ENCODE measurements around the gene NSMF.
"Not testable (repeated sequence)": the region's sequence is repeated elsewhere in the genome, so short reads cannot be mapped to it uniquely, and the experiment has no call there.

Gene NSMF

DNA sequence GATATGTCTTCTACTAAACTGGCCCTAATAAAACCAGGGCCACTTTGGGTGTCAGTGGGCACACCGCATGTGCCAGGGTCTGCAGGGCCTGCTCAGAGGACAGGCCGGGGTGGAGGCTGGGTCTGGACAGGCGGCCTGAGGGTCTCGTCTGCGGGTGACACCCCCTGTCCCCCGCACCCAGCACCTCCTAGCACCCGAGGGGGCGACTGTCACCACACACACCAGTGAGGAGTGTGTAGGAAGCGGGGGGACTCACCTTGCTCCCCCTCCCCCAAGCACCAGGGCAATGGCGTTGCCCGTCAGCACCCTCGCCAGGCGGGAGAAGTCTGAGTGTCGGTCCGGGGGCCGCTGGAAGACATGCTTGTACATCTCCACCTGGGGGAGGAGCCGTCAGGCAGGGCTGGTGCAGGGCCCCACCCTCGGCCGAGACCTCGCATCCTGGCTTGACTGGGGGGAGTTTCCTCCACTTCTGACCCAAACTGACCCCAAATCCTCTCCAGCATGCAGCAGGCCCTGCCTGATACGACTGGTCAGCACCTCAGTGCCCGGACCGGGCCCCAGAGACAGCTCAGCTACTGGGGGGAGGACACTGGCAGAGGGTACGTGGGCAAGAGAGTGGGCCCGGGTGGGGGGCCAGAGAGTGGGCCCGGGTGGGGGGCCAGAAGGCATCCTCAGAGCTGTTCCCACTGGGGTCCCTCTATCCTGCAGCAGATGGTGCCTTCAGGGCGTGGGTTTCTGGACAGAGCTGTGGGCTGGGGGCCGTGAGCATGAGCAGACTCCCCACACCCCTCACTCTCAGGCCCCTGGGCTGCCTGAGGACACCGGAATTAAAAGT is 18.9 kb upstream of the NSMF start:
- DNase-seq = no peak

DNA sequence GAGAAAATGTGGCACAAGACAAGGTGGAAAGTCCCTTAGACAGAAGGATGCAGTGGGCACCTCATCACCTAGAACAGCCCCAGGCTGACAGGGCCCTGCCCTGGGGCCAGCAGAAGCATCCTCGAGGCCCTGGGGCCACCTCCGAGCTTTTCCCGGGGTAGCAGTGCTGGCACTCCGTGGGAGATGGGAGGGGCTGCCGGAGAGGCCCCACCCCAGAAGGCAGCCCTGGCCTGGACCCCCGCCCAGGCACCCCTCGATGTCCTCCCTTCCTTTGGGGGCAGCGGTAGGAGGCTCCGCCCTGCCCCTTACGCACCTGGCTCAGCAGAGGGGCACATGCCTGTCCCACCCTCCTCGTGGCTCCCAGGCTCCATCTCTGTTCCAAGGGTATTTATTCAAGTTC is 17.7 kb upstream of the NSMF start:
- DNase-seq = no peak

DNA sequence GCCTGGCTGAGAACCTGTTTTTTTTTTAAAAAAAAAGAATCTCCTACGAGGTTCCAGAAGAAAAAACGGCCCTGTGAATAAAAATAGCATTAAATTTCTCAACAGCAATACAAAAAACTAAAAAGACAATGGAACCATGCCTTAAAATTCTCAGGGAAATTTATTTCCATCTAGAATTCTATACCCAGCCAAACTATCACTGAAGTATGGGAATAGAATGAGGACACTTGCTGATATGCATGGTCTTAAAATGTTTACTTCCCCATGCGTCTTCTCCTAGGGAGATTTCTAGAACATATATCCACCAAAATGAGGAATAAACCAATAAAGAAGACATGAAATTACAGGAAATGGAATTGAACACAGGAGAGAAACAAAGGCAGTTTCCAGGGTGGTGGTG is 16.5 kb upstream of the NSMF start:
- no peak for DNase-seq

DNA sequence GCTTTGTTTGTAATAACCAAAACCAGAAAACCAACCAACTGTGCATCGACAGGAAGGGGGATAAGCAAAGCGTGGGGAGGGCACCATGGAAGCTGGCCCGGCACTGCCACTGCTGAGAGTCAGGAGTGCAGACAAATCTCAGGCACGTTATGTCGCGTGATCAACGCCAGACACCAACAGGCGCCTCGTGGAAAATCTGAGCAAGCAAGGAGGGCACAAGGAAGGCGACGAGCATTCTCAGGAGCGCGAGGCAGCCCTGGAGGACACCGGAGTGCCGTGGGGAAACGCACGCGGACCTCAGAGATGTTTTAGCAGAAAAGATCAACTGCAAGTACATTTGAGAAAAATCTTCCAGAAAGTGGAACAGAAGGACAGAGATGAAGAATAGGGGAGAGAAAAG is 15.1 kb upstream of the NSMF start:
- no peak for DNase-seq

- DNase-seq = no peak
Observed at GRCh38 chr9:137470785-137471184, 11.7 kb upstream of the NSMF start.

DNA sequence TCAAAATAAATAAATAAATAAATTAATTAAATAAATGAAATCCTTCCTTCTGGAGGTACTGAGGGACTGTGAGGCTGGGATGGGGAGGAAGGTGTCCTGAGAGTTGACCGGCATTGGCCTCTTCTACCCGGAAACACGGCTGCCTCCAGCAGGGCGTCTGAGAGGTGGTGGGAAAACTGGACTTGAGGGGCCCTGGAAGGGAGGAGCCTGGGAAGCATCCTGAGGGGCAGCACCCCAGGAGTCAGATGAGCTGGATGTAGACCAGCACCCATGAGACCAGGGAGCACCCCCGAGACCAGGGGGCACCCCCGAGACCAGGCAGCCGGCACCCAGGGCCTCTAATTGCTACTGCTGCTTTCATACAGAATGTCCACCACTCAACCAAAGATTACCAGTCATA is 8.8 kb upstream of the NSMF start:
- no peak for DNase-seq

DNA sequence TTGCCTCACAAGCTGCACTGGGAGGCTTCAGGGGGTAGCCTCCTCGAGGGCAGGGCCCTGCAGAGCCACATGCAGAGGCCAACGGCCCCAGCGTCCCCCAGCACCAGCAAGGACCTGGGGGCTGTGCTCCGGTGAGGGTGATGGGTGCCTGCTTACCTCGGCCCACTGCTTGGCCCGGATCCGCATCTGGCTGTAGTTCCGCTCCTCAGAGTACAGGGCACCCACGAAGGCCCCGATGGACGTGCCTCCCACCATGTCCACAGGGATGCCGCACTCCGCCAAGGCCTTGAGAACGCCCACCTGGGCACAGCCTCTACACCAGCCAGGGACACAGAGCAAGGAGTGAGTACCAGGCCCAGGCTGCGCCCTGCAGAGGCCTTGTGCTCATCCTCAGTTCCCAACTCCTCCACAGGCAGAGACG is 8.0 kb upstream of the NSMF start:
- no peak for DNase-seq

GRCh38 chr9:137466389-137467085 is 7.4 kb upstream of the NSMF start:
- not testable (repeated sequence) for DNase-seq

GRCh38 chr9:137465720-137466388 is 6.7 kb upstream of the NSMF start:
- no peak for DNase-seq

DNA sequence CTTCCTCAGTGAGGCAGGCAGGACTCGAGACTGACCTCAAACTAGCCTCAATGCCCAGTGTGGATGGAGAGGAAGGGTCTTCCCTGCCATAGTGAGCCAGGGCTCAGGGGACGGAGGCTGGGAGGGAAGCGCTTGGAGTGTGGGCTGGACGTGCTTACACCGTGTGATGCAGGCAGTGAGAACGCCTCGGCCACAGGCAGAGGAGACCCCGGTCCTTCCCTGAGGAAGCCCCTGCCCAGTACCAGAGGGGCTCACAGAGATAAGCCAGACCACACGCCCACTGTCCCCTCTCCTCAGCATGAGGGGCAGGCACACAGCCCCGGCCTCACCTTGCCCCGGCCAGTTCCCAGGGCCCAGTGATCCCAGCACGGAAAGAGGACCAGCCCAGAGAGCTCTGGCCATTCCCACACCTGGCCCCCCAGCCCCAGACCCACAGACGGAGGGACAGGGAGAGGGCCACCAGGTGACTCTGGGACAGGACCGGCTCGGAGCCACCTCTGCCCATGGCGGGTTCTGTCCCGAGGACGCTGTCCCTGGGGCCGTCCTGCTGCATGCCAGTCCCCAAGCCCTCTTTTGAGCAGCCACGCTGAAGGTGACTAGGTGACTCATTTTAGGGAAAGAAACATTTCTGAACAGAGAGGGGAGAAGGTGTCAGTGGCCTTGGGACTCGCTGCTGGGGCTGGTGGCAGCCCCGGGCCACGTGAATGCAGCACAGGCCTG is 6.0 kb upstream of the NSMF start:
- no peak for DNase-seq

GRCh38 chr9:137464291-137464999 is 5.3 kb upstream of the NSMF start:
- no peak for DNase-seq

DNA sequence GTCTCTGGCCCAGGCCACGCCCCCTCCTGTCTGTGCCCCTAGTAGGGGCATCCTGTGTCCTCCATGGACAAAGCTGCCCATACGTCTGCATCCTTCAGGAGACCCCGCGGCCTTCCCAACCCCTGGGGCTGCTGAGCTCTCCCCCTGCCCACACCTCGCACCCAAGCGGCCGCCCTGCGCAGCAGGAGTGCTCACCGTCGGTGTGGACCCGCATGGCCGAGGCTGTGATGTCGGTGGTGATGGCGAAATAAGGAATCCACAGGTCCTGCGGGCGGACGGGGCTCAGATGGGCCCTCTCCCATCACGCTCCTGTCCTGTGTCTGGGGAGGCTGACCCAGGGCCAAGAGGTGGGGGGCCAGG is 4.8 kb upstream of the NSMF start:
- DNase-seq = no peak

DNA sequence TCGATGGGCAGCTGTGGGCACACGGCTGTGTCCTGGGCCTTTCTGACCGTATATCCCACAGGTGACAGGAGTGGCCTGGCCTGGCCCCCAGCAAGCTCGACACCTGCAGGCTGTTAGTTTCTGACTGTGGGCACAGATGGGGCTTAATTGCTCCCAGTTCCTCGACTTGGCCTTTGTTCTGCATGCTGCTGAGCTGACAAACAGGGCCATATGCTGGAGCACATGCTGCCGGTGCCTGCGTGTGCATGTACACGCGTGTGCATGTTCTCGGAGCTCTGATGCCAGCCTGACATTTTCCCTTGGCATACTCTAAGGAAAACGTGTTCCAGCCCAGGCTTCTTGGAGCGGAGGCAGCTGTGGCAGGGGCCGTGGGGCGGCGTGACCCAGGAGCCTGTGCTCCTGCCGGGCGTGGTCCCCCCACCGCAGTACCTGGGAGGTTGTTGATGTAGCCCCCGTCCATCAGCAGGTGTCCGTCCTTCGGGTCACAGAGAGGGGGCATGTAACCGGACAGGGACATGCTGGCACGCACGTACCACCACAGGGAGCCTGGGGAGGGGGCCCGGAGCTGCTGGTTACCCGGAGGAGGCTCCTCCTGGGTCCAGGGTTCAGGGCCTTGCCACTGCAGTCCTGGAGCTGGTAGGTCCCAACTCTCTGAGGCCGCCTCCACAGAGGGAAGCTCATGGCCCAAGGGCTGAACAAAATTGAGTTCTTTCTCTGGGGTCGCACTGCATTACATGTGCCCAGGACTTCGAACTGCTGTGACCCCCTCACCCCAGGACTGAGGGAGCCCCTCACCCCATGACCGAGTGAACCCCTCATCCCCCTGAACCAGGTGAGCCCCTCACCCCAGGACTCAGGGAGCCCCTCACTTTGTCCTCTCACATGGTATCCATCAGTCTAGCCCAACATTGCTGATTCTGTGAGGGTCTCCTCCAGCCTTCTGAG is 4.1 kb upstream of the NSMF start:
- no peak for DNase-seq

DNA sequence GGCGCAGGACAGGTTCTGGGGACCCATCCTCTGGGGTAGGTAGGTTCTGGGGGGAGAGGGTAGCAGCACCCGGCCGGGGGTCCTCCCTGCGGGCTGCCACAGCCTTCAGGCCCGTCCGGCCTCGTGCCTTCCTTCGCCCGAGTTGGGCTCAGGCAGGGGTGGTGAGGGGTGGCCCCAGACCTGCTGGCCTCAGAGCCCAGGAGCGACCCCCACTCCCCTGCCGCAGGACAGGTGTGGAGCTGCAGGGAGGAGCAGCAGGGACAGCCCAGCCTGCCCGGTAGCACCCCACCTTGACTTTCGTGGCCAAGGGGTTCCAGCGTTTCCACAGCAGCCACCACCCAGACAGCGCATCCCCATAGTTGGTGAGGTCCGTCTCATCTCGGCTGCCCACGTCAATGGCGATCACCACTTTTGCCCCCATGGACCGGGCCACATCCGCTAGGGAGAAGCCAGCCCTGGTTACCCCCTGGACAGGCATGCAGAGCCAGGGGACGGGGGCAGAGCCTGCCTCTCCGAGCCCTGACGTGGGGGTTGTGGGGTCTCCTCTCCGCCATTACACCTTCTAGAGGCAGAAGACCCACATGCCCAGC is 3.4 kb upstream of the NSMF start:
- no peak for DNase-seq

GRCh38 chr9:137461663-137462395 is 2.7 kb upstream of the NSMF start:
- DNase-seq = no peak

- no peak for DNase-seq
Observed at GRCh38 chr9:137461316-137461662, 2.2 kb upstream of the NSMF start.

- DNase-seq = no peak
Observed at GRCh38 chr9:137460363-137461315, 1.5 kb upstream of the NSMF start.

DNA sequence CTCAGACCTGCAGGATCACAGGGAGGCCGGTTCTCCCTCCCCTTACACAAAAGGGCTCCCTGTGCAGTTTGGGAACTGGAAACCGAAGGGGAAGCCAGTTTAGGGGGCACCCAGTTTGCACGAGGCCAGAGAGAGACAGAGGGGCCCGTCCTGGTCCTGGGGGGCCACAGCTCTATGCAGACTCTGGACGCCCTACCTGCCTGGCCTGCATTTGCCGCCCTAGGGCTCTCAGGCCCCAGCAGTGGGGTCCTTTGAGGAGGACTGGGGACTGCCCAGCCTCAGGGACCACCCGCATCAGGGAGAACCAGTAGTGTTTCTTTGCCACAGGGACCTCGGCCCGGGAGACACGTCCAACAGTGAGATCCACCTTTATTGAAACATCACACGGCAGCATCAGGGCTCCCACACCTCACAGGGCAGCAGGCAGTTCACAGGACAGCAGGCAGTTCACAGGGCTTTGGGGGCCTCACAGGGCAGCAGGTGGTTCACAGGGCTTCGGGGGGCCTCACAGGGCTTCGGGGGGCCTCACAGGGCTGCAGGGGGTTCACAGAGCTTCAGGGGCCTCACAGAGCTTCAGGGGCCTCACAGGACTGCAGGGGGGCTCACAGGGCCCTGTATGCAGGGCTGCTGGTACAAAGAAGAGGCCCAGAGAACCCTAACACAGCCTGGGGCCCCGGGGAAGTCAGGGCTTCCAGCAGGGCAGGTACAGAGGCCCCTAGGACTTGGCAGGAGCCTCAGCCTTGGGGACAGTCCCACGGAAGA is 648 bp upstream of the NSMF start:
- no peak for DNase-seq
